GM21528 (cell line): ENCODE measurements around the gene AXIN1.
"Not testable (repeated sequence)": the region's sequence is repeated elsewhere in the genome, so short reads cannot be mapped to it uniquely, and the experiment has no call there.

Source experiments
- ATAC-seq: cut with Tn5 transposase; IDR thresholded peaks from one replicate; pipeline ENCODE4 v1.9.1; 2021; ENCODE audit warnings: mild to moderate bottlenecking, moderate library complexity; ENCODE audit not compliant: unreplicated experiment, low FRiP score

Gene AXIN1

GRCh38 chr16:352547-353403 is at the start of gene AXIN1:
AXIN1 (minus strand) TSS chr16:352723; CDS start chr16:347025, 5,698 bp downstream.
- peak; percentile 51 for ATAC-seq

DNA sequence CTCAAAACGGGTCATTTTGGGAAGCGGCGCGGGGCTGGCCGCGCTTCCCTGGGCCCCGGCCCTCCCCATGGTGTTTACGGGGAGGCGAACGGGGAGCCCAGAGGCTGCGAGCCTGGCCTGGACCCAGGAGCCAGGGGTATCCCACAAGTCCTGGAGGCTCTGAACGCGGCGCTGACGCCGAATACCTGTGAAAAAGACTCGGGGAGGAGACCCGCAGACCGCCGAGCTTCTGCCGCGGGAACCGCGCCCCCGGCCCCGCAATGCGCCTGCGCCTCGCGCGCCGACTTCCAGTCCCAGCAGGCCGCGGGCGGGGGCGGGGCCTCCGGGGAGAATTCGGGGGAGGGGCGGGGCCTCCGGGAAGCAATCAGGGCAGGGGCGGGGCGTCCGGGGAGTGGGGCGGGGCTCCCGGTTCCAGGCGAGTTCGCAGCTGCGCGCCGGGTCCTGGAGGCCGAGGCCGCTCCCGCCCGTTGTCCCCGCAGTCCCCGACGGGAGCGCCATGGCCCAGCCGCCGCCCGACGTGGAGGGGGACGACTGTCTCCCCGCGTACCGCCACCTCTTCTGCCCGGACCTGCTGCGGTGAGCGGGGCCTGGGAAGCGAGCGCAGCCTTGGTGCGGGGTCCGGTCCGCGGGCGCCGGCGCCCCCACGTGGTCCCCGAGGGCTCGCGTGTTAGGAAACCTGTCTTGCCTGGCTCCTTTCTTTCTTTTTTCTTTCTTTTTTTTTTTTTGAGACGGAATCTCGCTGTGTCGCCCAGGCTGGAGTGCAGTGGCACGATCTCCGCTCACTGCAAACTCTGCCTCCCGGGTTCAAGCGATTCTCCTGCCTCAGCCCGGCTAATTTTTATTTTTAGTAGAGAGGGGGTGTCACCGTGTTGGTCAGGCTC is 49.2 kb upstream of the AXIN1 start, which contains the start of gene DECR2:
DECR2 (plus strand) TSS at position 418 of the 881 bp plus-strand sequence; CDS start at position 497, 79 bp downstream.
- peak; percentile 49 for ATAC-seq

DNA sequence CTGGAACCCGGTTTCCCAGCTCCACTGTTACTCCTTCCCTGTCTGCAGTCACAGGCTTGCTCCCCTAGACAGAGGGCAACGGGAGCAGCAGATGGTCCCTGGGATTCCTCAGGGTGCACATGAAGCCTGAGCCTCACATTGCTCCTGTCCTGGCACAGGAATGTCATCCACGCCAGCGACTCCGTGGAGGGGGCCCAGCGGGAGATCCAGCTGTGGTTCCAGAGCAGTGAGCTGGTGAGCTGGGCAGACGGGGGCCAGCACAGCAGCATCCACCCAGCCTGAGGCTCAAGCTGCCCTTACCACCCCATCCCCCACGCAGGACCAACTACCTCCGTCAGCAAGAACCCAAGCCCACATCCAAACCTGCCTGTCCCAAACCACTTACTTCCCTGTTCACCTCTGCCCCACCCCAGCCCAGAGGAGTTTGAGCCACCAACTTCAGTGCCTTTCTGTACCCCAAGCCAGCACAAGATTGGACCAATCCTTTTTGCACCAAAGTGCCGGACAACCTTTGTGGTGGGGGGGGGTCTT is 47.6 kb upstream of the AXIN1 start:
- no peak for ATAC-seq

DNA sequence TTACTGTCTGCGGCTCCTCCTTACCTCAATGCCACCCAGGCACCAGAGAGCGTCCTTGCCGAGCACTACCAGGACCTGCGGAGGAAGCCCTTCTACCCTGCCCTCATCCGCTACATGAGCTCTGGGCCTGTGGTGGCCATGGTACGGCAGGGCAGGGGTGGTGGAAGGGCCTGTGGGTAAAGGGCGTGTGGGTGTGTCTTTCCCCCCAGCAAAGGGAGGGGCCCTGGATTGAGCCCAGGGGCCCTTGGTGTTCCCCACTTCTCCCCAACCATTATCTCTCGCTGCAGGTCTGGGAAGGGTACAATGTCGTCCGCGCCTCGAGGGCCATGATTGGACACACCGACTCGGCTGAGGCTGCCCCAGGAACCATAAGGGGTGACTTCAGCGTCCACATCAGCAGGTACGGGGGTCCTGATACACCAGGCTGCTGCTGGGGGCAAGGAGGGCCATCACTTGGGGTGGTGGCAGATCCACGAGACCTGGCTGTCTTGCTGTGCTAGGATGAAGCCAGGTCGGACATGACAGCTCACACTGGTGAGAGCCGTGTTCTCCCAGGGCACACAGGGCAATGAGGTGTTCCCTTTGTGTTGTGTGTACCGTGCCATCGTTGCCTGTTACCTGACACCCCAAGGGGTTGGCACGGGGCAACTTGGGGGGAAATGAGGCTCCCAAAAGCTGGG is 47.0 kb upstream of the AXIN1 start:
- no peak for ATAC-seq

DNA sequence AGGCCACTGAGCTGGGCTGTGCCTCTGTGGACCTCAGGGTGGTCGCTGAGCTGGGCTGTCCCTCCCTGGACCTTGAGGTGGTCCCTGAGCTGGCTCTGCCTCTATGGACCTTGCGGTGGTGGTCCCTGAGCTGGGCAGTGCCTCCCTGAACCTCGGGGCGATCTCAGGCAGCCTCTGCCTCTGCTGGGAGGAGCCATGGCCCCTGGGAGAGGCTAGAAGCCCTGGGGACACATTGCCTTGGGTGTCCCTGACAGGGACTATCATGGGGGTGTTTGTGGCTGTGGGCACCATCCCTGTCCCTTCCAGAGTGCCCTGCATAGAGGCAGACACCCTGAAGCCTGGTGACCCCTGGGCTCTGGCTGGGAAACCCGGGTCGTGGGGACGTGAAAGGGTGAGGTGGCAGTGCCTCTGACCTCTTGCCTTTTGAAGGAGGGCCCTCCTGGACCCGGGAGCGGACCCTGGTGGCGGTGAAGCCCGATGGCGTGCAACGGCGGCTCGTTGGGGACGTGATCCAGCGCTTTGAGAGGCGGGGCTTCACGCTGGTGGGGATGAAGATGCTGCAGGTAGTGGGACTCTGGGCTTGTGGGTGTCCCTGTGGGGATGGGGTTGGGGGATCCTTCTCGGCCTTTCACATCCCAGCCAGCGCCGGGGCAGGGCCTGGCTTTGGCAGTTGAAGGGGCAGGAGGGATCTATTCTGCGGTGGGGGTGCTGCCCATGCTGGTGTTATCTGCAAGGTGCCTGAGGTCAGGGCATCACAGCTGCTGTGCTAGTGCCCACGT is 46.2 kb upstream of the AXIN1 start:
- no peak for ATAC-seq

GRCh38 chr16:397736-398332 is 45.3 kb upstream of the AXIN1 start:
- no peak for ATAC-seq

GRCh38 chr16:397135-397661 is 44.7 kb upstream of the AXIN1 start, which contains the start of gene NME4:
NME4 (plus strand) TSS chr16:397199; CDS start chr16:397223, 24 bp downstream.
- no peak for ATAC-seq

DNA sequence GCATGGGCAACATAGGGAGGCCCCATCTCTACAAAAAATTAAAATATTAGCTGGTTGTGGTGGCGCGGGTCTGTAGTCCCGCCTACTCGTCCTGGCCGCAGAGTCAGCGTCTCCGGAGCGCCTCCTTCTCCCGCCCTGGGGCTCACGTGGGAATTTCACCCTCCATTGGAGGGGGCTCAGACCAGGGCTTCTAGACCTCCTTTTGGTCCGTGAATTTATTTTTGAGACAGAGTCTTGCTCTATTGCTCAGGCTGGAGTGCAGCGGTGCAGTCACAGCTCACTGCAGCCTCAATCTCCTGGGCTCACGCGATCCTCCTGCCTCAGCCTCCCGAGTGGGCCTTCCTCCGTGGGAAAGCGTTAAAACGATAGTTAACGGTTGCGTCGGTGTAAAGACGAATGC is 44.1 kb upstream of the AXIN1 start:
- no peak for ATAC-seq

- ATAC-seq, result no peak
Observed at GRCh38 chr16:396199-396598, 43.7 kb upstream of the AXIN1 start.

- ATAC-seq, result no peak
Observed at GRCh38 chr16:392450-393030, 40.0 kb upstream of the AXIN1 start.

GRCh38 chr16:391885-392335 is 39.4 kb upstream of the AXIN1 start:
- ATAC-seq, result no peak

GRCh38 chr16:389352-389751 is 36.8 kb upstream of the AXIN1 start:
- ATAC-seq, result no peak

DNA sequence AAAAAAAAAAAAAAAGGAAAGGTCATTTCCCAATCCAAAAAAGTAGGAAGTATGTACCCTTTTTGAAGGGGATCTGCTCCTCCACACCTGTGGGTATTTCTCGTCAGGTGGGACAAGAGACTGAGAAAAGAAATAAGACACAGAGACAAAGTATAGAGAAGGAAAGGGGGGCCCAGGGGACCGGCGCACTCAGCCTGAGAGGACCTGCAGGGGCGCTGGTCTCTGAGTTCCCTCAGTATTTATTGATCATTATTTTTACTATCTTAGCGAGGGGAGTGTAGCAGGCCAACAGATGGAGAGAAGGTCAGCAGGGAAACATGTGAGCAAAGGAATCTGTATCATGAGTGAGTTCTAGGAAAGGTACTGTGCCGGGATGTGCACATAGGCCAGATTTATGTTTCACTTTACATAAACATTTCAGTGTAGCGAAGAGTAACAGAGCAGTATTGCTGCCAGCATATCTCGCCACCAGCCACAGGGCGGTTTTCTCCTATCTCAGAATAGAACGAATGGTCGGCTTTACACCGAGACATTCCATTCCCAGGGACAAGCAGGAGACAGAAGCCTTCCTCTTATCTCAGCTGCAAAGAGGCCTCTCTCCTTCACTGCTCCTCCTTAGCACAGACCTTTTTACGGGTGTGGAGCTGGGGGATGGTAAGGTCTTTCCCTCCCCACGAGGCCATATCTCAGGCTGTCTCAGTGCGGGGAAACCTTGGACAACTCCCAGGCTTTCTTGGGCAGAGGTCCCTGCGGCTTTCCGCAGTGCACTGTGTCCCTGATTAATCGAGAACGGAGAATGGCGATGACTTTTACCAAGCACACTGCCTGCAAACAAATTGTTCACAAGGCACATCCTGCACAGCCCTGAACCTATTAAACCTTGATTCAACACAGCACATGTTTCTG is 35.5 kb upstream of the AXIN1 start:
- ATAC-seq, result not testable (repeated sequence)

DNA sequence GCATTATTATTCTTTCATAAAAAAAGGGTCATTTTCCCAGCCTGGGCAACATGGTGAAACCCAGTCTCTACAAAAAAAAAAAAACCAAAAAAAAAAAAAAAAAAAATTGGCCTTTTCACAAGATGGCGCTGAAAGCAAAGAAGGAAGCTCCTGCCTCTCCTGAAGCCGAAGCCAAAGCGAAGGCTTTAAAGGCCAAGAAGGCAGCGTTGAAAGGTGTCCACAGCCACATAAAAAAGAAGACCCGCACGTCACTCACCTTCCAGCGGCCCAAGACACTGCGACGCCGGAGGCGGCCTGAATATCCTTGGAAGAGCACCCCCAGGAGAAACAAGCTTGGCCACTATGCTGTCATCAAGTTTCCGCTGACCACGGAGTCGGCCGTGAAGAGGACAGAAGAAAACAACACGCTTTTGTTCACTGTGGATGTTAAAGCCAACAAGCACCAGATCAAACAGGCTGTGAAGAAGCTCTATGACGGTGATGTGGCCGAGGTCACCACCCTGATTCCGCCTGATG is 34.2 kb upstream of the AXIN1 start:
- no peak for ATAC-seq

DNA sequence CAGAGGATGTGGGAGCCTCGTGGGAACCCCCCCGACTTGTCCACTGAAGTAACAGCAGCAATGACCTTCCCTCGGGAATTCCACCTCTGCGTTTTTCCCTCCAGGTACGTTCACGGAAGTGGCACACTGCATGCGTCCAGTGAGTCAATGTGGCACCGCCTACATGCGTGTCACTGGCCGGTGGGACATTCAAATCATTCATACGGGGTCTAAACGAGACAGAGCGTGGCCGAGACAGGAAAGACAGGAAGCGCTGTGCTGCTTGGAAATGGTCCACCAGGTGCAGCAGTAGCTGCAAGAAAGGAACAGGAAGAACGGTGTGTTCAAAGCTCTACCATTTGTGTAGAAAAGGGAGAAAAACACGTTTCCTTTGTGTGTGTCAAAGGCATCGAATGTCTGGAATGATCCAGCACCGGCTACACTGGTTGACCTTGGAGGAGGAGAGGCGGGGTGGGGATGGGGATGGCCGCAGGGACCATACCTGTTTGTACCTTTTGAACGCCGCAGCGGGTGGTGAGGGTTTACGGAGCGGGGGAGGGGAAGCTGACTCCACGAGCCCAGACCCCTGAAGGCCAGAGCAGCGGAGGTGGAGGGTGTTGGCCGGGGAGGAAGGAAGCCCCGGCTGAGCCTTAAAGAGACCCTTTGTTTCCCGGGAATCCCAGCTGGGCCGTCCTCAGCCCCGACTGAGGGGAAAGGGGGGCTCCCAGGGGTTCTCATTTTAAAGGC is 31.0 kb upstream of the AXIN1 start:
- ATAC-seq, result no peak
